ENCODE results near the gene DKKL1.

DKKL1 gene

GRCh38 chr19:49338023-49338677 lies 25.5 kb upstream of the DKKL1 start:
- no peak for ATAC-seq
- DNase-seq, result peak; percentile 3

GRCh38 chr19:49338691-49339300 lies 24.9 kb upstream of the DKKL1 start:
- DNase-seq (peak; percentile 42), ATAC-seq (no peak)

GRCh38 chr19:49339301-49340068 lies 24.2 kb upstream of the DKKL1 start:
- no peak for ATAC-seq
- no peak for DNase-seq

- DNase-seq (peak; percentile 63), ATAC-seq (peak; percentile 10)
Observed at GRCh38 chr19:49340069-49340864, 23.4 kb upstream of the DKKL1 start.

- no peak for ATAC-seq
- no peak for DNase-seq
Observed at GRCh38 chr19:49340865-49341718, 22.6 kb upstream of the DKKL1 start.

GRCh38 chr19:49342291-49342721 lies 21.4 kb upstream of the DKKL1 start:
- DNase-seq (no peak), ATAC-seq (peak; percentile 7)

GRCh38 chr19:49343123-49343522 lies 20.6 kb upstream of the DKKL1 start:
- DNase-seq (no peak), ATAC-seq (no peak)

GRCh38 chr19:49344505-49345423 lies 18.9 kb upstream of the DKKL1 start:
- DNase-seq (no peak), ATAC-seq (no peak)

- no peak for ATAC-seq
- no peak for DNase-seq
Observed at GRCh38 chr19:49347191-49347590, 16.5 kb upstream of the DKKL1 start.

GRCh38 chr19:49347835-49348234 lies 15.8 kb upstream of the DKKL1 start:
- DNase-seq (no peak), ATAC-seq (peak; percentile 43)

GRCh38 chr19:49348305-49349189 lies 15.1 kb upstream of the DKKL1 start:
- DNase-seq (no peak), ATAC-seq (no peak)

GRCh38 chr19:49349567-49349966 lies 14.1 kb upstream of the DKKL1 start:
- ATAC-seq, result no peak
- DNase-seq, result no peak

GRCh38 chr19:49355909-49356353 lies 7.7 kb upstream of the DKKL1 start:
- DNase-seq (no peak), ATAC-seq (no peak)

GRCh38 chr19:49356382-49356781 lies 7.3 kb upstream of the DKKL1 start:
- ATAC-seq (no peak), DNase-seq (no peak)

GRCh38 chr19:49357186-49357585 lies 6.5 kb upstream of the DKKL1 start:
- no peak for DNase-seq
- no peak for ATAC-seq

- DNase-seq, result no peak
- no peak for ATAC-seq
Observed at GRCh38 chr19:49359851-49360820, 3.5 kb upstream of the DKKL1 start.

GRCh38 chr19:49361438-49362047 lies 2.1 kb upstream of the DKKL1 start:
- no peak for ATAC-seq
- DNase-seq, result peak; percentile 36
